Smooth muscle cell (in vitro differentiated cells): Measurements from ENCODE around the gene SSPN. TPM values are rescaled to one million over a fixed set of nuclear protein-coding genes. Genes with fewer than 3 reads are reported as not detected.

Source experiments
- DNase-seq: peaks from one replicate; lab custom pipeline; 2025; ENCODE audit not compliant: unreplicated experiment; lab: John Stamatoyannopoulos, UW
- H2AFZ ChIP-seq: fragments of 200-600 bp; sonication (generic); 2 replicates; pipeline ENCODE4 v1.6.0; 2016; ENCODE audit warnings: antibody characterized with exemption, low read depth, mild to moderate bottlenecking
- H3F3A ChIP-seq: fragments of 200-600 bp; sonication (generic); 2 replicates; pipeline ENCODE4 v1.6.0; 2017; ENCODE audit warnings: antibody characterized with exemption, low read depth
- H3K27ac ChIP-seq: fragments of 200-600 bp; sonication (generic); 2 replicates; pipeline ENCODE4 v1.5.1; 2016; ENCODE audit warnings: low read depth, mild to moderate bottlenecking
- H3K27me3 ChIP-seq: fragments of 200-600 bp; sonication (generic); 2 replicates; pipeline ENCODE4 v1.6.1; 2016; ENCODE audit warnings: low read depth, mild to moderate bottlenecking
- H3K36me3 ChIP-seq: fragments of 200-600 bp; sonication (generic); 2 replicates; pipeline ENCODE4 v1.5.1; 2016; ENCODE audit warnings: low read depth
- H3K4me1 ChIP-seq: fragments of 200-600 bp; sonication (generic); 2 replicates; pipeline ENCODE4 v1.5.1; 2016; ENCODE audit warnings: low read depth
- H3K4me2 ChIP-seq: fragments of 200-600 bp; sonication (generic); 2 replicates; pipeline ENCODE4 v1.6.0; 2016; ENCODE audit warnings: mild to moderate bottlenecking
- H3K4me3 ChIP-seq: fragments of 200-600 bp; sonication (generic); 2 replicates; pipeline ENCODE4 v1.5.1; 2016; ENCODE audit warnings: mild to moderate bottlenecking
- H3K79me2 ChIP-seq: fragments of 200-600 bp; sonication (generic); 2 replicates; pipeline ENCODE4 v1.6.0; 2016; ENCODE audit warnings: low read depth, mild to moderate bottlenecking
- H3K9ac ChIP-seq: fragments of 200-600 bp; sonication (generic); 2 replicates; pipeline ENCODE4 v1.6.0; 2016; ENCODE audit warnings: low read depth
- H3K9me3 ChIP-seq: fragments of 200-600 bp; sonication (generic); replicated peaks from 2 replicates; pipeline ENCODE4 v1.5.1; 2016; ENCODE audit warnings: low read depth
- H4K20me1 ChIP-seq: fragments of 200-600 bp; sonication (generic); 2 replicates; pipeline ENCODE4 v1.6.0; 2016; ENCODE audit warnings: low read depth
- CTCF ChIP-seq: fragments of 200-600 bp; sonication (generic); IDR thresholded peaks from 2 replicates; pipeline ENCODE4 v1.5.1; 2017; ENCODE audit warnings: borderline replicate concordance, mild to moderate bottlenecking, antibody characterized with exemption; ENCODE audit not compliant: insufficient read depth, poor library complexity, severe bottlenecking
- WGBS: methylation state at CpG from one replicate; pipeline ENCODE4 v1.1.7; 2016; ENCODE audit warnings: low lambda C conversion rate; 5-methylcytosine and 5-hydroxymethylcytosine counted together
- polyA plus RNA-seq: library from polyadenylated mRNA; unstranded; fragments of >200 nt; fragmentation: Nextera tagmentation; extraction: Ambion mirVana; gene quantifications from 2 replicates; pipeline ENCODE4 v1.2.1, GENCODE V29; 2016
- total RNA-seq: library from RNA; depleted of rRNA; stranded (reverse); fragments of >200 nt; gene quantifications from 2 replicates; pipeline ENCODE4 v1.2.3, GENCODE V29; 2014

The SSPN gene
- total and polyA plus RNA-seq, 2 experiments from 2014 or later = 22.6 to 24.4 TPM

- Histone ChIP-seq H3K27me3 (no peaks in the 10 kb centered on the region), H3K4me3 (no peak overlapping the region), H3K36me3 (no peaks in the 10 kb centered on the region), H3K9me3 (no peaks in the 10 kb centered on the region), H3K4me1 (peaks cover 9% of the 10 kb centered on the region), H4K20me1 (no peaks in the 10 kb centered on the region), H3K79me2 (no peaks in the 10 kb centered on the region), H3F3A (peaks cover 30% of the 10 kb centered on the region), H2AFZ (no peak overlapping the region), H3K4me2 (peak overlapping the region; percentile 50), H3K9ac (peak overlapping the region; percentile 14), H3K27ac (peak overlapping the region; percentile 97)
- DNase-seq = no peak
- 24% methylated on average over 6 of the region's 6 CpGs for WGBS
- no peak for TF ChIP-seq CTCF
These were observed 78.4 kb downstream of the SSPN start for GRCh38 chr12:26273811-26274210.

- TF ChIP-seq CTCF = no peak
- H3F3A ChIP-seq = peaks cover 30% of the 10 kb centered on the region
- 7% methylated on average over 13 of the region's 13 CpGs for WGBS
- no peak overlapping the region for H2AFZ ChIP-seq
- no peaks in the 10 kb centered on the region for H3K36me3 ChIP-seq
- peak overlapping the region; percentile 97 for H3K27ac ChIP-seq
- DNase-seq = peak; percentile 83
- H3K9me3 ChIP-seq = no peaks in the 10 kb centered on the region
- no peaks in the 10 kb centered on the region for H3K79me2 ChIP-seq
- H3K9ac ChIP-seq = peak overlapping the region; percentile 88
- H3K4me1 ChIP-seq = peaks cover 9% of the 10 kb centered on the region
- H3K4me3 ChIP-seq = no peak overlapping the region
- peak overlapping the region; percentile 53 for H3K4me2 ChIP-seq
- no peaks in the 10 kb centered on the region for H4K20me1 ChIP-seq
- no peaks in the 10 kb centered on the region for H3K27me3 ChIP-seq
These were observed 79.3 kb downstream of the SSPN start for GRCh38 chr12:26274441-26275312.

GRCh38 chr12:26275313-26276131 lies 80.1 kb downstream of the SSPN start:
- no peak for TF ChIP-seq CTCF
- Histone ChIP-seq H3K27me3 (no peaks in the 10 kb centered on the region), H3K4me3 (no peak overlapping the region), H3K4me2 (peak overlapping the region; percentile 53), H3K9ac (peak overlapping the region; percentile 88), H3K27ac (peak overlapping the region; percentile 97), H3K79me2 (no peaks in the 10 kb centered on the region), H4K20me1 (no peaks in the 10 kb centered on the region), H3K9me3 (no peaks in the 10 kb centered on the region), H3K36me3 (no peaks in the 10 kb centered on the region), H3F3A (peaks cover 30% of the 10 kb centered on the region), H2AFZ (no peak overlapping the region), H3K4me1 (peaks cover 9% of the 10 kb centered on the region)
- DNase-seq = no peak
- WGBS = 48% methylated on average over 11 of the region's 11 CpGs
